ENCODE measurements around the gene PAX2.

GRCh38 chr10:100747456-100748230 is 2.3 kb downstream of the PAX2 start:
- TF ChIP-seq CTCF (IDR thresholded peaks at IDR 0.05; ENCODE audit: low read length) (no peak), EZH2phosphoT487 (IDR thresholded peaks at IDR 0.05; ENCODE audit: low read length) (no peak), EZH2 (optimal IDR thresholded peaks at IDR 0.05; ENCODE audit: low read depth, low read length) (no peak)
